Measurements from ENCODE around the gene SLC25A11.

DNA sequence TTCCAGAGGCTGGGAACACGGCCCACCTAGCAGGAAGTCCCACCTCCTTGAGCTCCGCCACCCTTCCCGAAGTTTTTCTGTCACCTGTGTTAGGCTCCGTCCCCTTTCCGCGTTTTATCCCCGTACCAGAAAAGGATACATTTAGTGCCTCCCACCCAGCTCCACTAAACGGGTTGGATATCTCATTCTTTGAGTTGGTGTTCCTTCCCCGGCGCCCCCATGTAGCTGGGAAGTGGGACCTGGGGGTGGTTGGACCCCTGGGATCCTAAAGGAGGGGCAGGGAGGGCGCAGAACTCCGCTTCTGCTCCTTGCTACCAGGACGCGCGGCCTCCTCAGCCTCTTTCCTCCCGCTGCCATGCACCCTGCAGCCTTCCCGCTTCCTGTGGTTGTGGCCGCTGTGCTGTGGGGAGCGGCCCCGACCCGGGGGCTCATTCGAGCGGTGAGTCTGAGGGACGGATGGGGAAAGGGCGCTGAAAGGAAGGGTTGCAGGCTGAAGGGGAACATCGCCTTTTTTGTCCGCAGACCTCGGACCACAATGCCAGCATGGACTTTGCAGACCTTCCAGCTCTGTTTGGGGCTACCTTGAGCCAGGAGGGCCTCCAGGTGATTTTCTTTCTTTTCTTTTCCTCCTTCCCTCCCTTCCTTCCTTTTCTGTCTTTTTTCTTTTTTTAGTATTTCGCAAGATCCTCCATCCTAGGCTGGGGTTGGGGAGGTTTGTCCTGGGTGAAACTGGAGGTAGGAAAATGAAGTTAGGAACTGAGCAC lies 891 bp upstream of the SLC25A11 start:
- TF ChIP-seq GATA2 (IDR thresholded peaks at IDR 0.05; ENCODE audit: low read depth, low read length) = no peak
- TF ChIP-seq GATA3 (IDR thresholded peaks at IDR 0.05; ENCODE audit: low read depth, low read length) = no peak
